Keratinocyte (primary cell): ENCODE results near the gene MAP3K3. TPM values are rescaled to one million over a fixed set of nuclear protein-coding genes. Genes with fewer than 3 reads are reported as not detected.

Experiments
- DNase-seq: peaks from one replicate; pipeline ENCODE4 v3.0.0-alpha.2; 2011; ENCODE audit warnings: low read depth, missing footprints, low spot score
- FAIRE-seq: peaks from 2 replicates; lab custom pipeline; 2011; peaks lifted over from hg19 to GRCh38; lab: Jason Lieb, UNC
- H2AFZ ChIP-seq: 2 replicates; pipeline ENCODE4 v1.6.0; 2012; ENCODE audit warnings: low read length, control low read depth, inconsistent platforms; ENCODE audit not compliant: control insufficient read depth
- H3K27ac ChIP-seq: 2 replicates; pipeline ENCODE4 v1.5.1; 2011; ENCODE audit warnings: low read length; ENCODE audit not compliant: control insufficient read depth, insufficient read depth
- H3K27me3 ChIP-seq: 3 replicates; pipeline ENCODE4 v1.6.0; 2011; ENCODE audit warnings: low read length; ENCODE audit not compliant: control insufficient read depth, insufficient read depth; ENCODE audit errors: extremely low read depth
- H3K36me3 ChIP-seq, 2 experiments: 2 replicates in 1 of 2; 3 replicates in 1 of 2; pipeline ENCODE4 v1.5.1; 2011; ENCODE audit warnings: low read length in 2 of 2, mild to moderate bottlenecking in 1 of 2; ENCODE audit not compliant: control insufficient read depth in 2 of 2, insufficient read depth in 2 of 2; ENCODE audit errors: extremely low read depth in 1 of 2
- H3K4me1 ChIP-seq: 3 replicates; pipeline ENCODE4 v1.5.1; 2011; ENCODE audit warnings: low read length; ENCODE audit not compliant: control insufficient read depth, insufficient read depth; ENCODE audit errors: extremely low read depth
- H3K4me2 ChIP-seq: 3 replicates; pipeline ENCODE4 v1.6.0; 2011; ENCODE audit warnings: low read depth, low read length; ENCODE audit not compliant: control insufficient read depth, insufficient read depth; ENCODE audit errors: extremely low read depth
- H3K4me3 ChIP-seq, 3 experiments: fragments of 200-600 bp in 1 of 3; sonication (generic) in 1 of 3; 2 replicates in 2 of 3; 3 replicates in 1 of 3; pipeline ENCODE4 v1.5.1; 2011 to 2016; ENCODE audit warnings: low read length in 3 of 3, mild to moderate bottlenecking in 3 of 3, control low read depth in 2 of 3, inconsistent platforms in 1 of 3, low read depth in 1 of 3, mixed read lengths in 1 of 3, mixed run types in 1 of 3, moderate library complexity in 1 of 3; ENCODE audit not compliant: control insufficient read depth in 2 of 3, insufficient read depth in 2 of 3; ENCODE audit errors: extremely low read depth in 1 of 3
- H3K79me2 ChIP-seq: 2 replicates; pipeline ENCODE4 v1.6.0; 2012; ENCODE audit warnings: low read length; ENCODE audit not compliant: control insufficient read depth, insufficient read depth
- H3K9ac ChIP-seq: 3 replicates; pipeline ENCODE4 v1.6.0; 2011; ENCODE audit warnings: low read length; ENCODE audit not compliant: control insufficient read depth, insufficient read depth; ENCODE audit errors: extremely low read depth
- H3K9me1 ChIP-seq: 3 replicates; pipeline ENCODE4 v1.6.0; 2011; ENCODE audit warnings: low read length; ENCODE audit not compliant: control insufficient read depth, insufficient read depth; ENCODE audit errors: extremely low read depth
- H3K9me3 ChIP-seq: 2 replicates; pipeline ENCODE4 v1.5.1; 2012; ENCODE audit warnings: low read depth, low read length; ENCODE audit not compliant: control insufficient read depth
- H4K20me1 ChIP-seq: 3 replicates; pipeline ENCODE4 v1.6.0; 2011; ENCODE audit warnings: low read length; ENCODE audit not compliant: control insufficient read depth, insufficient read depth; ENCODE audit errors: extremely low read depth
- EZH2 ChIP-seq: IDR thresholded peaks from one replicate; pipeline ENCODE4 v1.6.1; 2012; ENCODE audit warnings: inconsistent platforms, mild to moderate bottlenecking, low read length, moderate library complexity
- dilution Hi-C: fragments of 300-500 bp; cut with MboI; formaldehyde crosslinking; loops from one replicate; pipeline ENCODE4 v1.7.0; 2020; ENCODE audit warnings: low sequenced_read_pairs; ENCODE audit not compliant: extremely low pct_ligation_motif_present
- polyA plus RNA-seq, 5 experiments: library from polyadenylated mRNA; depleted of rRNA in 3 of 5; stranded (reverse) in 3 of 5; stranded (forward) in 1 of 5; unstranded in 1 of 5; fragments of >200 nt; gene quantifications; 1 replicate in 1 of 5; 2 replicates in 3 of 5; 3 replicates in 1 of 5; pipeline versions ENCODE4 v1.2.1 to v1.2.3, GENCODE V29; 2011 to 2012; ENCODE audit warnings: missing spikeins in 2 of 5, low read depth in 1 of 5, low replicate concordance in 1 of 5
- TF ChIP-seq, protein P1 (sequence below), 3 experiments: IDR thresholded peaks in 1 of 3; conservative IDR thresholded peaks in 1 of 3; optimal IDR thresholded peaks in 1 of 3; 2 replicates in 2 of 3; 3 replicates in 1 of 3; pipeline versions ENCODE3 to v1.5.1; 2011; ENCODE audit warnings: low read length in 3 of 3, mild to moderate bottlenecking in 3 of 3, moderate library complexity in 2 of 3, control low read depth in 1 of 3, inconsistent platforms in 1 of 3; ENCODE audit not compliant: insufficient read depth in 2 of 3; ENCODE audit errors: extremely low read depth in 1 of 3

The MAP3K3 gene
- polyA plus RNA-seq, 1 donor (not counting 4 experiments of a cell fraction or from before 2014, with no cell fraction given), result 9.8 TPM

DNA sequence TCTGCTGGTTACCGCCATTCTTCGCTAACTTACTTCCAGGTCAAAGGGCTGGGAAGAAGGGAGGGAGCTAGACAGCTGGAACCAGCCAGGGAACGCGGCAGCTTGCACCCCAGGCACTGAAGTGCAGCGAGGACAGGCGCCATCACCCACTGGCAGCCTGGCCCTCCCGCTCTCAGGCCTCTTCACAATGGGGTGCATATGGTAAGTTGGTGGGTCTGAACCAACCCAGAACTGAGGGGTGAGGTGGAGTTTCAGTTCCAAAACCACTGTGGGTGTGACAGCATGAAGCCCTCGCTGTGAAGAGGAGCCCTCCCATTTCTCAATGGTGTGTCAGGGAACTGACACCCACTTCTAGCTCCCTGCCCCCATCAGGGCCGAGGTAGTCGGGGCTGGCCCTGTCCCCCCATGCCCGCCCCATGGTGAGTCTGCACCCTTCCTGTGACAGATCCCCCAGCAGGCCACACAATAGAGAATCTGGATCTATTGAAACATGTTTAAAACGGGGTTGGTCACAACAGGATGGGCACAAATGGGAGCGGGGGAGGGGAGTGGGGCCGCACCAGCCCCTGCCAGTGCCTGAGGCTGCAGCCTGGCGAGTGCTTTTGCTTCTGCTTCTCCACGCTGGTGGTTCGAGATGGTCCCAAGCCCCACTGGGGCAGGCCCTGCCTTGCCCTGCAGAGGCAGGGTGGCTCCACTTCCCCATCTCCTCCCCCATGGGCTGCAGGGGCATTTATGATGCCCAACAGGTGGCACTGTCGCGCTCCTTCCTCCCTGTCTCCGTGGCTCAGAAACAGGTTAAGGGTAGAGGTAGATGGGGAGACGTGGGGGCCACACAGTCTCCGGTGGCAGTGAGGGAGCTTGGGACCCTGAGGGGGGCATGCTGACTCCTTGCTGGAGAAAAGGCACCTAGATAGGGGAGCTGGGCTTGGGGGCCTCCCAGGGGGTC is 75.4 kb downstream of the MAP3K3 start:
- no peak for DNase-seq
- Histone ChIP-seq H3K79me2 (no peaks in the 10 kb centered on the region), H3K9ac (no peak overlapping the region), H3K36me3 (peaks cover 1 to 5% of the 10 kb centered on the region in 2 experiments), H3K4me3 (no peak overlapping the region), H3K9me1 (no peaks in the 10 kb centered on the region), H3K9me3 (no peaks in the 10 kb centered on the region), H2AFZ (no peak overlapping the region), H3K4me1 (no peaks in the 10 kb centered on the region), H4K20me1 (no peaks in the 10 kb centered on the region), H3K27me3 (no peaks in the 10 kb centered on the region), H3K4me2 (no peak overlapping the region), H3K27ac (no peak overlapping the region)
- TF ChIP-seq, protein P1, sequence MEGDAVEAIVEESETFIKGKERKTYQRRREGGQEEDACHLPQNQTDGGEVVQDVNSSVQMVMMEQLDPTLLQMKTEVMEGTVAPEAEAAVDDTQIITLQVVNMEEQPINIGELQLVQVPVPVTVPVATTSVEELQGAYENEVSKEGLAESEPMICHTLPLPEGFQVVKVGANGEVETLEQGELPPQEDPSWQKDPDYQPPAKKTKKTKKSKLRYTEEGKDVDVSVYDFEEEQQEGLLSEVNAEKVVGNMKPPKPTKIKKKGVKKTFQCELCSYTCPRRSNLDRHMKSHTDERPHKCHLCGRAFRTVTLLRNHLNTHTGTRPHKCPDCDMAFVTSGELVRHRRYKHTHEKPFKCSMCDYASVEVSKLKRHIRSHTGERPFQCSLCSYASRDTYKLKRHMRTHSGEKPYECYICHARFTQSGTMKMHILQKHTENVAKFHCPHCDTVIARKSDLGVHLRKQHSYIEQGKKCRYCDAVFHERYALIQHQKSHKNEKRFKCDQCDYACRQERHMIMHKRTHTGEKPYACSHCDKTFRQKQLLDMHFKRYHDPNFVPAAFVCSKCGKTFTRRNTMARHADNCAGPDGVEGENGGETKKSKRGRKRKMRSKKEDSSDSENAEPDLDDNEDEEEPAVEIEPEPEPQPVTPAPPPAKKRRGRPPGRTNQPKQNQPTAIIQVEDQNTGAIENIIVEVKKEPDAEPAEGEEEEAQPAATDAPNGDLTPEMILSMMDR (optimal IDR thresholded peaks at IDR 0.05 in 1 of 3, IDR thresholded peaks at IDR 0.05 in 1 of 3, conservative IDR thresholded peaks at IDR 0.05 in 1 of 3; ENCODE audit: extremely low read depth in 1 of 3, insufficient read depth in 2 of 3, low read length in 3 of 3), result peak; percentile 67 to 86 (median 80)
- TF ChIP-seq EZH2, result no peak
- dilution Hi-C loops, result no loop called here
- peak; percentile 13 for FAIRE-seq

DNA sequence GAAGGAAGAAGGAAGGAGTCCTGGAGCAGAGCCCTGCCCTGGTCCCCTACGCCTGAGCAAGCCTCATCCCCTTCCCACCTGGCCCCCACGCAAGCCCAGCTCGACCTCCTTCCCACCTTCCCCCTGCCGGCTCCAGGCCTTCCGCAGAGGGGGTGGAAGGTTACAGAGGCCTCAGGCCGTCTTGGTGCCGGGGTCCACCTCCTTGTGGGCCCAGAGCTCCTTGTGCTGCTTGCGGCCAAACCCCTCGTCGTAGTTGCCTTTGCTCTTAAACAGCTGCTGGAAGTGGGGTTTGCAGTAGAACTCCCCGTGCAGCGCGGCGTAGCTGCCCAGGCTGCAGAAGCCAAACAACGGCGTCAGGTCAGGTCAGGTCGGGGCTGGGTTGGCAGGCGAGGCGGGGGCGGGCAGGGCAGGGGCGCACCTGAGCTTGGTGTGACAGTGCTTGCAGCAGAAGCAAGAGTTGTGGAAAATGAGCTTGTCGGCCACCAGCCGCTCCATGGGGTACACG is 76.2 kb downstream of the MAP3K3 start:
- H3K27ac ChIP-seq, result no peak overlapping the region
- no peak overlapping the region for H3K4me2 ChIP-seq

More for the DNA sequence above, 76.2 kb downstream of the MAP3K3 start:
- Histone ChIP-seq H3K9ac (no peak overlapping the region), H3K27me3 (no peaks in the 10 kb centered on the region), H3K9me1 (no peaks in the 10 kb centered on the region), H3K9me3 (no peaks in the 10 kb centered on the region), H3K4me3 (no peak overlapping the region), H4K20me1 (no peaks in the 10 kb centered on the region), H3K79me2 (no peaks in the 10 kb centered on the region), H3K36me3 (peaks cover 4 to 5% of the 10 kb centered on the region in 2 experiments), H2AFZ (no peak overlapping the region), H3K4me1 (no peaks in the 10 kb centered on the region)
- no peak for FAIRE-seq
- dilution Hi-C loops, result no loop called here
- no peak for DNase-seq
- TF ChIP-seq EZH2, result no peak
- TF ChIP-seq, protein P1 (optimal IDR thresholded peaks at IDR 0.05 in 1 of 3, IDR thresholded peaks at IDR 0.05 in 1 of 3, conservative IDR thresholded peaks at IDR 0.05 in 1 of 3; ENCODE audit: extremely low read depth in 1 of 3, insufficient read depth in 2 of 3, low read length in 3 of 3), result no peak
